AML-193 (cell line): ENCODE results near the gene BTNL9.
"Not testable (repeated sequence)": the region's sequence is repeated elsewhere in the genome, so short reads cannot be mapped to it uniquely, and the experiment has no call there.

ENCODE experiments used
- DNase-seq, 2 experiments: peaks; one replicate each; lab custom pipeline; 2025; lab: John Stamatoyannopoulos, UW

Gene BTNL9

DNA sequence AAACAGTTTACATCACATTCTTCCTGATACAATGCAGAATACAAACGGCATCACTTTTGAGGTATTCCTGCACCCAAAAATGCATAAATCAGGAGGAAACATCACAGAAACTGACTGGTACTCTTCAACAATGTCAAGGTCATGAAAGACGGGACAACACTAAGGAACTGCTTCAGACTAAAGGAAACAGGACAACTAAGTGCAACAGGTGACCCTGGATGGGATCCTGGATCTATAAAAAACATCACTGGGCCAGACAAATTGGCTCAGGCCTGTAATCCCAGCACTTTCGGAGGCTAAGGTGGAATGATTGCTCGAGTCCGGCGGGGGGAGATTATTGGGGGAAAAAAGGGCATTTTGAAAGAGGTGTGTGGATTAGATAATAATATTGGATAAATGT lies 22.6 kb downstream of the BTNL9 start:
- DNase-seq = no peak

DNA sequence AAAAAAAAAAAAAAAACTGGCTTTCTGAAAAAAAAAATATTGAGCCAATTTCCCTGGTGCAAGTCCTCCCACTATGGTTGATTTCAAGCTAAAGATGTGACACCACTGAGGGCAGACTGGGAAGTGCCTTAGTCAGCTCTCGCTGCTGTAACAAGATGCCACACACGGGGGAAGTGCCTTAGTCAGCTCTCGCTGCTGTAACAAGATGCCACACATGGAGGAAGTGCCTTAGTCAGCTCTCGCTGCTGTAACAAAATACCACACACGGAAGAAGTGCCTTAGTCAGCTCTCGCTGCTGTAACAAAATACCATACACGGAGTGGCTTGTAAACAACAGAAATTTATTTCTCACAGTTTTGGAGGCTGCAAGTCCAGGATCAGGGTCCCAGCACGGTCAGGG lies 23.4 kb downstream of the BTNL9 start:
- no peak for DNase-seq

DNA sequence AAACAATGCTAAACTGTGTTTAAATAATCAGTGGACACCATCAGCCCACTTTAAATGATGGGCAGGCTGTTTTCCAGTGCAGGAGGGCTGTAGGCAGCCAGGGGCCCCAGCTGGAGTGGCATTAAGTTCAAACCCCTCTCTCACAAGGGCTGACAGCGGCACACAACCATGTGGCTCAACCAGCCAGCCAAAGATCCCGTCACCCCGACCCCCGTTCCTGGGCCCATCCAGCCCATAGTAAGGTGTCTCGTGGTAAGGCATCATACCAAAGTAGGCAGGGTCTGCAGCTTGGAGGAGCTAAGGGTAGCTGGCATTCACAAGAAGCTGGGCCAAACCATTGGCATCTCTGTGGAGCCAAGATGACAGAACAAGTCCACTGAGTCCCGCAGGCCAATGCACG lies 24.9 kb downstream of the BTNL9 start:
- no peak for DNase-seq

DNA sequence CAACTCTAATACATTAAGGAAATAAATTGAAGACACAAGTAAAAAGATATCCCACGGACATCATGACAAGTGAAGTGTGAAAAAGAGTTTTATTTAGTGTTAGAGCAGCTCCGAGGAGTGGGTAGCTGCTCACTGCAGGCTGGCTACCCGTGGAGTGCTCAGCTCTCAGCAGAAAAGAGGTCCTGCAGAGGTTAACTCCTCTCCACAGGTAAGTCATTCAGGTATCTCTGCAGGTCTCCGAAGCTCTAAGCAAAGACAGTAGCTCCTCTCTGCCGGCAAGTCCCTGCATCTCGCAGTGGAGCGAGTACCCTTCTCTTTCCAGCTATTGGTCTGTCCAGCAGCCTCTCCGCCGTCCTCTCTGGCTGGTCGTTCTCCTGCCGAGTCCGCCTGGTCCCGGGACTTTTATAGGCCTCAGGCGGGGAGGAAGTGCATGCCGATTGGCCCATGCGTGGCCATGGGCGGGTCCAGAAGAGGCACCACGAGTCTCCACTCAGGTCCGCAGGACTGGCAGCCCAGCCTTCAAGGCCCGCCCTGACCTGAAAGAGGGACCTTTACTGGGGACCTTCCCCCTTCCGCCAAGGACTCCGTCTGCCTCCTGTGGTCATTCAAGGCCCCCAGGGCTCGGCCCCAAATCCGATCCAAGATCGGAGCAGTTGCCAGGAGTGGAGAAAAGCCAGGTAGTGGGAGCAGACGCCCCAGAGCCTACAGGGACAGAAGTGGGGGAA lies 29.9 kb downstream of the BTNL9 start:
- DNase-seq = no peak

DNA sequence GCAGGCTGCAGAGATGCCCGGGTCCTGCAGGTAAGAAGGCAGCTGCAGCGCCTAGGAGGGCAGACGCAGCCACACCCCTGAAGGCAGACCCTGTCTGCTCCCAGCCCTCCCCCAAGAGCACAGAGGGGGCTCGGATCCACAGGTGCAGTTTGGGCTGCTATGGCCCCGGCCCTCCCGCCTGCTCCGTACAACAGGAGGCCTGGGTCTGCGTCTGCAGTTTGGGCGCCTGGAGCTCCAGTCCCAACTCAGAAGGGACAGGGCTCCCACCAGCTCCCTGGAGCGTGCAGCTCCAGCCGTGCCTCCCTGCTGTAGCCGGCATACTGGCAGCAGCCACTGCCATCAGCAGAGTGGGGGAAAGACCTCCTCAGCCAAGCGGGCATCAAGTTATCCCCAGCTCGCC lies 30.5 kb downstream of the BTNL9 start:
- no peak for DNase-seq

DNA sequence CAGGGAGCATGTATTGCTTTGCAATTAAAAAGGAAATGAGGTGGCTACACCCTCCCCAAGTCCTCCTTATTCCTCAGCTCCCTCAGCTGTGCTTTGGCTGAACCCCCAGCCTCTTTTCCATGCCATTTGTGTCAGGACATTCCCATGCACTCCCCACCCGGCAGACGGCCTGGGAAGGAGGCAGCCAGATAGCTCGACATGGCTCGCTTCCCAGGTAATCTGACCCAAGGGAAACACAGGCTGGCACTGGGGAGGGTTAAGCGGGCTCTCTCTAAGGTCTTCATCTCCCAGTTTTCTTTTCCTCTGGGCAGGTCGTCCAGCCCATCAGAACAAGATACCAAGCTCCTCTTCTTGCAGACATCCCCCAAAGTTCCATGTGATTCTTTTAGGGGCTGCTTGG lies 31.2 kb downstream of the BTNL9 start:
- DNase-seq = no peak

DNA sequence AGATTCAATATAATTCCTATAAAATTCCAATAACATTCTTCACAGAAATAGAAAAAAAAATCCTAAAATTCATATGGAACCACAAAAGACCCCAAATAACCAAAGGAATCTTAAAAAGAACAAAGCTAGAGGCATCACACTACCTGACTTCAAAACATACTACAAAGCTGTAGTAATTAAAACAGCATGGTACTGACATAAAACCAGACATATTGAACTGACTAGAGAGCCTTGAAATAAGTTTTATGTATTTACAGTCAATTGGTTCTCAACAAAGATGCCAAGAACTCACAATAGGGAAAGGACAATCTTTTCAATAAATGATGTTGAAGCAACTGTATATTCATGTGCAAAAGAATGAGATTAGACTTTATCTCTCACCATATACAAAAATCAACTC lies 36.9 kb downstream of the BTNL9 start:
- no peak for DNase-seq

DNA sequence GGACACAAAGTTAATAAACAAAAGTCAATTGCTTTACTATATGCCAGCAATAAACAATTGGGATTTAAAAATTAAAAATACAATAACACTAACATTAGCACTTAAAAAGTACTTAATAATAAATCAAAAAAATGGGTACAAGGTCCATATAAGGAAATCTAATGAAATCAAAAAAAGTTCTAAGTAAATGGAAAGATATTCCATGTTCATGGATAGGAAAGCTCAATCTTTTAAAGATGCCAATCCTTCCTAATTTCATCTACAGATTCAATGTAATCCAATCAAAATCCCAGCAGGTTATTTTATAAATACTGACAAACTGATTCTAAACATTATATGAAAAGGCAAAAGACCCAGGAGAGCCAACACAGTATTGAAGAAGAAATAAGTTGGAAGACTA lies 41.9 kb downstream of the BTNL9 start:
- DNase-seq = no peak

DNA sequence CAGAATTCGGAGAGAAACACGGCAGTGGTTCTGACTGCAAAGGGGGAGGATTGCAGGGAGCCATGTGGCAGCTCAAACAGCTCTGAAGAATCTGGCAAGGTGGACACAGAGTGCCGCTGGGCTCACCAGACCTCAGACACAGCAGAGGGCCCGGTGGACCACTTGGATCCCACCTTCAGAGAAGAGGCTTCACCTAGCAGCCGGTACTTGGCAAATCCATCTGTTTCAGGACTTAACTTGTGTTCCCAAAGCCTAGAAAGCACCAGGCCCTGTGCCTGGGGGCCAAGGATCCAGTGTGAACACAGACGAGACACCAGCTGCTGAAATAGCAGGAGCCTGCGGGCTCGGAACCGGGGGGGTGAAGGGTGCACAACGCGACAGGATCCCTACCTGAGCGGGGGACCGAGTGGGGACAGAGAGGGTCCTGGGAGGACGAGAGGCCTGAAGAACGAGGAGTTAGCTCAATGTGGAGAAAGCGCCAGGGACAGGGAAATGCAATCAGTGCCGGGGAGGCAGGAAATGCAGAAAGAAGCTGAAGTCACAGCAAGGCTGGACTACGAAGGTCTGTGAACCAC lies 44.6 kb downstream of the BTNL9 start:
- no peak for DNase-seq

DNA sequence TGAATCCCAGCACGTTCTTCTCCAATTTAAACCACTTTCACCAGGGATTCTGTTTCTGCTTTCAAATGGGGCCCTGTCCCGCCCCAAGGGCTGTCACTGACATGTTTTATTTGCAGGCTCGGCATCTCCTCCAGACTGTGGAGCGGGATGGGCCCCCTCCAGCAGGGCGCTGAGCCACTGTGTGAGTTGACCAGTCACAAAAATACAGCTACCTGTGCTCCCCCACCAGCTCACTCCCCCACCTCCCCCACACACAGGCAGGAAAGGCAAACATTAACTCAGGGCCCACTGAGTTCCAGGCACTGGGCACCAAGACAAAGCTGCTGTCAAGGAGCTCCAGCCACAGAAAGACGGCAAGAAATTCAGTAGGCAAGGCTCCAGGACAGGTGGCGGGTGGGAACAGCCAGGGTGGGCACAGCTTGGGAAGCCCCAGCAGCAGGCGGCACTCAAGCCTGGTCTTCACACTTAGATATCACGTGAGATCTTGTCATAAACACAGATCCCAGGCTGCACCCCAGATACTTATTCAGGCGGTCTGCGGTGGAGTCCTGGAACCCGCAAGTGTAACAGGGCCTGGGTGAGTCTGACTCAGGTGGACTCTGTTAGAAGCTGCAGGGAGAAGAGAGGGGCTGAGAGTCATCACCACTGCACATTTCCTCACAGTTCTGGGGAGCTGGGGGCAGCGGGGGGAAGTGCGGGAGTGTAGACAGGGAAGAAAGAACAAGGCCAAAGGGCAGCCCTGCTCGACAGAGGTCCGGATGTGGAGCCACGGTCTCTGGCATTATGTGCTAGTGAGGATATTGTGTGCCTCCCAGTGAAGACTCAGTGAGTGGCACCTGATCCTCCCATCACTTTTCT lies 46.2 kb downstream of the BTNL9 start:
- no peak for DNase-seq

DNA sequence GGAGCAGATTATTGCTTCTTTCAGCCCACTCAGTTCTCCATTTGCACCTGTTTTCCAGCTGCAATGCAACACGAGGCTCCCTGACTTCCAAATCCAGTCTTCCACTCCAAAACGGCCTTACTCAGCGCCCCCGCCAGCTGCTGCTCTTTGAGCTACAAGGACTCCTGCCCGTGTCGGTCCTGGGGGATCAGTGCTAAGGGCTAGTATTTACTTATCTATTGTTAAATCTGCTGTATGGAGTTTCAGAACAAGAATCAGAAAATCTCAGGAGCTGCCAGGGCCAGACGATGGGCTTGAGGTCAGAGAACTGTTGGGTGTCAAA lies 46.8 kb downstream of the BTNL9 start:
- DNase-seq = no peak

DNA sequence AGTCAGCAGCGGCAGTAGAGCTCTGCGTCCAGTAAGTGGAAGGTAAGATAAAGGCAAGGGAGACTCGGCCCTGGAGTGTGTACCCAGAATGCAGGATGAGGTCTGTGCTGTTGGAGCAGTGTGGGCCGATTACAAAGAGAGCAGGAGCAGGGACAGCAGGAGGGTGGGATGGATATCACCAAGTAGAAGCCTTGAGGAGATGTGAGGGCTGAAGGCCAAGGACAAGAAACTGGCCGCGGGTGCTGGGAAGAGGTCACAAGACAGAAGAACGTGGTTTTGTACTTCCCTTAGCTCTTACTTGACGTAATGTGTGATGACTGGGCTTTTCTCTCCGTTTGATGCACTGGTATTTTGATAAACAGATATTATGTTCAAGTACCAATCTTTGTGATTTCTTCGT lies 47.2 kb downstream of the BTNL9 start:
- DNase-seq = no peak

DNA sequence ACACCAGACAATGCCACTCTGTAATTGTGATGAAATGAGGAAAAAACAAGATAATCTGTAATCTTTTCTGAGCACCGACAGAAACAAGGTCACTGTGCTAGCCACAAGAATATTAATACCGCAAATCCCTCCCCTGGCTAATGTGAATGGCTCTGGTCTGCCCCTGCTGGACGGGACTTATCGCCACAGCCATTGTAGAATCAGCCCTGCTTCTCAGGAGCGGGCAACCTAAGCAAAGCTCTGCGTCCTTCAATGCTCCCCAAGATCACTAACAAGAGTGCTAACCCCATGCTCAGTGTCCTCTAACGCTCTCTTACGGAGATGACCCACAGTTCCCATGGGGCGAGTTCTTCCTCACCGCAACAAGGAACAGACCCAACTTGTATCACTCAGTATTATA lies 48.2 kb downstream of the BTNL9 start:
- DNase-seq = no peak

DNA sequence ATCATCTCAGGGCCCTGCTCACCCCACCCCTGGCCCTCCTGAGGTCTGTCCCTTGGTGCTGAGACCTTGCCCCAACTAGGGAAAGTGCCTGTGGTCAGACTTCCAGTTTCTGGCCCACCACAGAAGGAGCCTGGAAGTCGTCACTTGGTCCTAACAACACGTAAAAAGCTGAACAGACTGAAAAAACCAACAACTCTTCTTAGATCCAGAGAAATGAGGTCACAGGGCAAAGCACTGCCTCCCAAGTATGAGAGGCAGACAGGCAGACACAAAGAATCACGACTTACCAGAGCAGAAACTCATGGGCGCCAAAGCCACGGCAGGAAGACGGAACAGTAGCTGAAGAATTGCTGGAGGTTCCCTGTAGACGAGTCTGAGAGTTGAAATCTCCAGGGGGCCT lies 52.4 kb downstream of the BTNL9 start:
- no peak for DNase-seq

DNA sequence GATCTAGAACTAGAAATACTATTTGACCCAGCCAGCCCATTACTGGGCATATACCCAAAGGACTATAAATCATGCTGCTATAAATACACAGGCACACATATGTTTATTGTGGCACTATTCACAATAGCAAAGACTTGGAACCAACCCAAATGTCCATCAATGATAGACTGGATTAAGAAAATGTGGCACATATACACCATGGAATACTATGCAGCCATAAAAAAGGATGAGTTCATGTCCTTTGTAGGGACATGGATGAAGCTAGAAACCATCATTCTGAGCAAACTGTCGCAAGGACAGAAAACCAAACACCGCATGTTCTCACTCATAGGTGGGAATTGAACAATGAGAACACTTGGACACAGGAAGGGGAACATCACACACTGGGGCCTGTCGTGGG lies 55.1 kb downstream of the BTNL9 start:
- DNase-seq = not testable (repeated sequence)

DNA sequence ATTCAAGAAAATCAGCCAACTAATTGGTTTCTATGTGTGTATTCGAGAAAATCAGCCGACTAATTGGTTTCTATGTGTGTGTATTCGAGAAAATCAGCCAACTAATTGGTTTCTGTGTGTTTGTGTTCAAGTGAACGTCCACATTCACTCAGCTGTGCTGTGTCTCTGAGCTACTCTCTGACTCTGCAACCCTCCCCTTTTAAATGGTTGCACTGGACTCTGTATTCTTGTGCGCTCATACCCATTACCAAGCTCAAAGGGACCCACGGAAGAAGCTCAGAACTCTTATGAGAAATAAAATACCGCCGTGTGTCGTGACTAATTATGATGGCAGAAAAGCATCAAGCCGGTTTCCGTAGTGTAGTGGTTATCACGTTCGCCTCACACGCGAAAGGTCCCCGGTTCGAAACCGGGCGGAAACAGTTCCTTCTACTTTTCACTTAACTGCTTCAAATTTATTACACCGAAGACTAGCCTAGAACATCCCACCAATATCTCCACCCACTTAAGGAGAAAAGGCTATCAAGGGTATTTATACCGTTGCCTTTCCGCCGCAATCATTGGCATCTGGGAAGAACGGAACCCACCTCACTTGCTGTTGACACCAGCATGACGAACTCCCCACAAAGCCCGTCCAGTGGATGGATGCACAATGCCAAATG lies 56.8 kb downstream of the BTNL9 start:
- not testable (repeated sequence) for DNase-seq

DNA sequence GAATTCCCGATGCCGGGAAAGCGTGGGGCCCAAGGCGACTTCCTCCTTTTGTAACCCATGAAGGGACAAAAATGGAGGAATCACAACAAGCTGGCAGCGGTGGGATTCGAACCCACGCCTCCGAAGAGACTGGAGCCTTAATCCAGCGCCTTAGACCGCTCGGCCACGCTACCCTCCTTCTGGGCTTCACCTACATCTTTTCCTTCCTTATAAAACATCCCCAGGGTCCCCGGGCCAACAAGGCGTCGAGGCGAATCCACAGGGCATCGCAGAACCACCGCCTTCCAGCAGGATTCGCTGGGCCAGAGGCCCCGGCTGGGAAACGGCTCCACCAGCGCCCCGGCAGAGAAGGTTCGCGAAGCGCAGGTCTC lies 57.3 kb downstream of the BTNL9 start:
- not testable (repeated sequence) for DNase-seq

DNA sequence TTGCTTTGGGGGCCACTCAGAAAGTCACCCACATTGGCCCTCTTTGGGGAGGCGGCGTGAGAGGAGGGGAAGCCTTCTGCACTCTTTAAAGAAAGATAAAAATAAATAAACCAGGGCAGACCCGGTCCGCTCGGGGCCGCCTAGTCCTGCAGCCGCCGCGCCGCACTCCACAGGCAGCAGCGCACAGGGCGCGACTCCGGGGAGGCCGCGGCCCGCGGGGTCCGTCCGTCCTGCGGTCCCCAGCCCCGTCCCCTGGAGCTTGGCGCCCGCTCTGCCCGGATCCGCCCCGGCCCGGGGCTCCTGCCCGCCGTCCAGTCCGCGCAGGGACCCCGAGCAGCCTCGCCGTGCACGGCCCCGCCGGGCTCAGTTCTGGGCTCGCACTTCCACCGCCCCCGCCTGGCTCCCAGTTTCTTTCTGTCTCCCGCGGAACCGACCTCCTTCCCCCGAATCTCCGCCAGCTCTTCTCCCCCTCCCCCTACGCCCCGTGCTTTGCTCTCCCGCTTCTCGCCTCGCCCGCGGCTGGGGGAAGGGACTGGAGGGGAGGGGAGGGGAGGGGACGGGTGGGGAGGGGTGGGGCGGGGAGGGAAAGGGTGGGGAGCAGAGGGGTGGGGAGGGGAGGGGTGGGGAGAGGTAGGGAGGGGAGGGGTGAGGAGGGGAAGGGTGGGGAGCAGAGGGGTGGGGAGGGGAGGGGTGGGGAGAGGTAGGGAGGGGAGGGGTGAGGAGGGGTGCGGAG lies 57.9 kb downstream of the BTNL9 start:
- DNase-seq = not testable (repeated sequence)

DNA sequence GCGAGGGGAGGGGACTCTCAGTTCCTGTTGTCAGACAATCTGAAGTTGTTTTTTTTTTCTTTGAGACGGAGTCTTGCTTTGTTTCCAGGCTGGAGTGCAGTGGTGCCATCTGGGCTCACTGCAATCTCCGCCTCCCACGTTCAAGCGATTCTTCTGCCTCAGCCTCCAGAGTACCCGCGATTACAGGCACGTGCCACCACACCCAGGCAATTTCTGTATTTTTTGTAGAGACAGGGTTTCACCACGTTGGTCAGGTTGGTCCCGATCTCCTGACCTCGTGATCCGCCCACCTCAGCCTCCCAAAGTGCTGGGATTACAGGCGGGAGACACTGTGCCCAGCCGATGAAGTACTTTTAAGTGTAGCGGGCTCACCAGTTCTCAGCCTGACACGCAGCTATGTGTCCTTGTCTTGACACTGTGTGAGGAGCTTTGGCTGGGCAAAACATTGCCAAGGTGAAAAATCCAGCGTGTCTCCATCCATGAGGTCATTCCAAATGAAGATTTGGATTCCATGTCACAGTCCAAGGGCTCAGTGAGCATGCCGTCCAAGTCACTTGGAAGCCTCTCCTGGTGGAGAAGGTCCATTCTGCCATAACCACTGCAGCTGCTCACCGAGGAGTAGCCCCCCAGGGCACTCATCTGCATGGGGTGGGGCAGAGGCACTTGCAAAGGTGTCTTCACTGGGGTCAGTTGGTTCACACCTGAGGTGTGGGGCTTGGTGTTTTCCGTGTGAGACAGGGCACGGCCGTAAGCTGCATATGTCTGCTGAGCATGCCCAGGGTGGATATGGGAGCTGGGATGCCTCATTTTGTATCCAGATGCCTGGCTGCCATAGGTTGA lies 58.9 kb downstream of the BTNL9 start:
- DNase-seq = no peak

DNA sequence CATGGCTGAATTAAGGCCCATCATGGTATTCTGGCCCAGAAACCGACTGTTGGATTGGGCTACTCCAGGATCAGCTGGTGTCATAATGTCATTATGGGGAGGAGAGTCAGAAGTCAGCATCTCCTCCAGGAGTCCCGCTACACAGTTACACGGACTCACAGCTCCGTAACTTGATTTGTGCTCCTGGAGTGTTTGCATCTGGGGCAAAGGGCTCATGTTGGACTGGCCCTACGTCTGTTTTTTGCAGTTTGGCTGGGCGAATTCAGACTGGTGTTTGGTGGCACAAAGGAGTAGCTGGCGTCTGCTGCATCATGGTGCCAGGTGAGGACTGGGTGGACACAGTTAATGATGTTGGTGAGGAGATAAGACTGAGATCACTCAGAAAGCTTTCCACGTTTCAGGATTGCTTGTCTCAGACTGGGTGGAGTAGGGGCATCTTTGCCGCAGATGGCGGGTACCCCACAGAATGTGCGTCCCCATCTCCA lies 59.6 kb downstream of the BTNL9 start:
- no peak for DNase-seq
